Measurements from ENCODE around the gene TUBA4A. TPM values are rescaled to one million over a fixed set of nuclear protein-coding genes. Genes with fewer than 3 reads are reported as not detected.

The TUBA4A gene
- total RNA-seq, 1 donor from 2014 or later: 45.4 TPM

DNA sequence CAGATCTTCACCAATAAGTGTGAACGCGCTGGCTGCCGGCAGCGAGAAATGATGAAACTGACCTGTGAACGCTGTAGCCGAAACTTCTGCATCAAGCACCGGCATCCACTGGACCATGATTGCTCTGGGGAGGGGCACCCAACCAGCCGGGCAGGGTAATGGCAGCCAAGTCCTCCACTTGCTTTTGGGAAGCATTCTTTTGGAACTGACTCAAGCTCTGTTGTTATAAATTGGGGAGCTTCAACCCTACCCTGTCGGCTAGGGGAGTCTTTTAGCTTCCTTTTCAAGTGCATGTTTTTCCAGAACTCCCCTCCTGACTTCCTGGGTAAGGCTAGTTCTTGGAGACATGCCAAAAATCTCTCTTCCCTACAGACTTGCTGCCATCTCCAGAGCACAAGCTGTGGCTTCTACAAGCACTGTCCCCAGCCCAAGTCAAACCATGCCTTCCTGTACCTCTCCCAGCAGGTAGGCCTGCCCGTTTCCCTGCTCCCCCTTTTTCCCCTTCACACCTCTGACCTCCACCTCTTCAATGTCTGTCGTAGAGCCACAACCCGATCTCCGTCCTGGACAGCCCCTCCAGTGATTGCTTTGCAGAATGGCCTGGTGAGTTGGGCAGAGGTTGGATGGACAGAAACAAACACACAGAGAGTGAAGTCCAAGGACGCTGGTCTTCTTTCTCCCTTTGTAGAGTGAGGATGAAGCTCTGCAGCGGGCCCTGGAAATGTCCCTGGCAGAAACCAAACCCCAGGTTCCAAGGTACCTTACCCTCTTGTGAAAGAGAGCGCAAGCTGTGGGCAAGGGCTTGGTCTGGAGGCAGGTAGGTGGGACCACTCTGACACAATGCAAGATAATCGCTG, 45.6 kb downstream of the TUBA4A start:
- H3K27ac ChIP-seq: peak overlapping the region; percentile 90
- intact Hi-C loops (cut with DNase I): no loop called here
- DNase-seq (no peak), ATAC-seq (no peak)
- TF ChIP-seq, protein P1, sequence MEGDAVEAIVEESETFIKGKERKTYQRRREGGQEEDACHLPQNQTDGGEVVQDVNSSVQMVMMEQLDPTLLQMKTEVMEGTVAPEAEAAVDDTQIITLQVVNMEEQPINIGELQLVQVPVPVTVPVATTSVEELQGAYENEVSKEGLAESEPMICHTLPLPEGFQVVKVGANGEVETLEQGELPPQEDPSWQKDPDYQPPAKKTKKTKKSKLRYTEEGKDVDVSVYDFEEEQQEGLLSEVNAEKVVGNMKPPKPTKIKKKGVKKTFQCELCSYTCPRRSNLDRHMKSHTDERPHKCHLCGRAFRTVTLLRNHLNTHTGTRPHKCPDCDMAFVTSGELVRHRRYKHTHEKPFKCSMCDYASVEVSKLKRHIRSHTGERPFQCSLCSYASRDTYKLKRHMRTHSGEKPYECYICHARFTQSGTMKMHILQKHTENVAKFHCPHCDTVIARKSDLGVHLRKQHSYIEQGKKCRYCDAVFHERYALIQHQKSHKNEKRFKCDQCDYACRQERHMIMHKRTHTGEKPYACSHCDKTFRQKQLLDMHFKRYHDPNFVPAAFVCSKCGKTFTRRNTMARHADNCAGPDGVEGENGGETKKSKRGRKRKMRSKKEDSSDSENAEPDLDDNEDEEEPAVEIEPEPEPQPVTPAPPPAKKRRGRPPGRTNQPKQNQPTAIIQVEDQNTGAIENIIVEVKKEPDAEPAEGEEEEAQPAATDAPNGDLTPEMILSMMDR (IDR thresholded peaks at IDR 0.05): no peak
- H3K4me3 ChIP-seq: peak overlapping the region; percentile 73
- H3K9me3 ChIP-seq: no peaks in the 10 kb centered on the region
- H3K4me1 ChIP-seq: peaks cover 18% of the 10 kb centered on the region
- peaks cover 34% of the 10 kb centered on the region for H3K36me3 ChIP-seq
- H3K27me3 ChIP-seq: no peaks in the 10 kb centered on the region

DNA sequence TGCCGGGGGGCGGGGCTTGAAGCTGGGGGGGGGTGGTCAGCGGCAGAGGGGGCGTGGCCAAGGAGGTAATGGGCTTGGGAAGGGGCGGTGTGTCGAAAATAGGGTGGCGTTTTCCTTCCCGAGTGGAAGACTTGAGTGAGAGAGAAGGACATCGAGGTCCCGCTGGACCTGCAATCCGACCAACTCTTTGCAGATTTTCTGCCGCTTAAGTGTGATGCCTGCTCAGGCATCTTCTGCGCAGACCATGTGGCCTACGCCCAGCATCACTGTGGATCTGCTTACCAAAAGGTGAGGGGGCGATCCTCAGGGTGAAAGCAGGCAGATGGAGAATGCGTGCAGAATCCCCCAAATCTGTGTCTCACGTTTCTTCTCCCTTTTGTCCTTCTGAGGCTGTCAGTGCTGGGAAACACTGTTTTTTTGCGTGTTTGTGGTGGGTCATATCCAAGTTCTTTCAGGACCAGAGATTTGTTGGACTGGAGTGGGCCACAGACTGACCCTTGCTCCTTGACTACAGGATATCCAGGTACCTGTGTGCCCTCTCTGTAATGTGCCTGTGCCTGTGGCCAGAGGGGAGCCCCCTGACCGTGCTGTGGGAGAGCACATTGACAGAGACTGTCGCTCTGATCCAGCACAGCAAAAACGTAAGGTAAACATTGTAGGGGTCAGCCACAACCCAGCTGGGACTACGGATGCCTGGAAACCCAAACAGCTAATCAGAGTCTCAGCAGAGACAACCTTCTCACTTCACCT, 46.4 kb downstream of the TUBA4A start:
- ATAC-seq (no peak), DNase-seq (no peak)
- intact Hi-C loops (cut with DNase I): no loop called here
- peak overlapping the region; percentile 90 for H3K27ac ChIP-seq
- H3K27me3 ChIP-seq: no peaks in the 10 kb centered on the region
- H3K4me1 ChIP-seq: peaks cover 18% of the 10 kb centered on the region
- H3K4me3 ChIP-seq: peak overlapping the region; percentile 73
- peaks cover 26% of the 10 kb centered on the region for H3K36me3 ChIP-seq
- no peaks in the 10 kb centered on the region for H3K9me3 ChIP-seq
- TF ChIP-seq, protein P1 (IDR thresholded peaks at IDR 0.05): no peak

DNA sequence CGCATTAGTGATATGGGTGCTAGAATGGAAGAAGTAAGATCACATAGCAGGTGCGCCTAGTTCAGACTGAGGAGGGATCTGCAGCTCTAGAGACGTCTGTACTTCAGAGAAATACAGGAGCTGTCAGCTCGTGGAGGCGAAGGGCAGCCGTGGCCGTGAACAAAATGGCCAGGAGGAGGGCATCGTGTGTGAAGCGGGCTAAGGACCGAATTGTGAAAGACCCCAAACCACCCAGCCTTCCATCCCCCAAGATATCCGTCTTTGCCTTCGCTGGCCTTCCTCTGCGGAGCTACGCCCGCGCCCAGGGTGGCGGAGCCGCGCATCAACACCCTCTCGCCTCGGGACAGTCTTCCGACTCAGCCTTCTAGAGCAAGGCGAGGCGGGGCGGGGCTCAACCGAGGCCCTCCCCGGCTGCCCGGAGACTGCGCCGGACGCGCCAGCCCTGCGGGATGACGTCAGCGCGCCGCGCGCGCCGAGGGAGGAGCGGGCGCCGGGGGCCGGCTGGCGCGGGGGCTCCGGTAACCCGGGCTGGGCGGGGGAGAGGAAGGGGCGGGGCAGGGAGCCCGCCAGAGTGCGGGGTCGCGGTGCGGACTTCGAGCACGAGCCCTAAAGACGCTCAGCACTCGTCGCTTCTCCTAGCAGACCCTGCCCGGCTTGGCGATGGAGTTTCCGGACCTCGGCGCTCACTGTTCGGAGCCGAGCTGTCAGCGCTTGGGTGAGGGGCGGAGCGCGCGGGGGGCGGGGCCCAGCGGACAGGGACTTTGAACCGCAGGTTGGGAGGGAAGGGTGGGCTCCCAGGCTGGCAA, 47.2 kb downstream of the TUBA4A start, which contains the start of gene ZFAND2B:
Gene ZFAND2B (plus strand): TSS at position 455 of the 806 bp plus-strand sequence. CDS start 206 bp downstream, at position 661.
- Histone ChIP-seq H3K9me3 (no peaks in the 10 kb centered on the region), H3K27ac (peak within 1 kb of the TSS; percentile 90), H3K27me3 (no peaks in the 10 kb centered on the region), H3K4me3 (peak within 1 kb of the TSS; percentile 73), H3K4me1 (peaks cover 18% of the 10 kb centered on the region), H3K36me3 (peaks cover 26% of the 10 kb centered on the region)
- intact Hi-C loops (cut with DNase I): no loop called here
- DNase-seq (peak; percentile 98), ATAC-seq (peak; percentile 98)
- TF ChIP-seq, protein P1 (IDR thresholded peaks at IDR 0.05): peak; percentile 16

DNA sequence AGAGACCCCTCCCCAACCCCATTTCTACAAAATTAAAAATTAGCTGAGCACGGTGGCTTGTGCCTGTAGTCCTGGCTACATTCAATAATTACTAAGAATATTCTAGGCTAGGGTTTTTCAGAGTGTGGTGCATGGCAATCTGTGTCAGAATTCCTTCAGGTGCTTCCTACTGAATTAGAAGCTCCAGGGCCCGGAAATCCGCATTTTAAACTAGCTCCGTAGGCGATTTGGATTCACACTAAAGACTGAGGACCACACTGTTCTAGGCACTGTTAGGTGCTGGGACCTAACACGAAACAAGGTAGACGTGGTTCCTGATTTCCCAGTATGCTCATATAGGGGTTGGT, 47.8 kb downstream of the TUBA4A start:
- DNase-seq: no peak
- intact Hi-C loops (cut with DNase I): no loop called here
- Histone ChIP-seq H3K9me3 (no peaks in the 10 kb centered on the region), H3K4me3 (peak overlapping the region; percentile 73), H3K36me3 (peaks cover 26% of the 10 kb centered on the region), H3K27ac (peak overlapping the region; percentile 90), H3K27me3 (no peaks in the 10 kb centered on the region), H3K4me1 (peaks cover 18% of the 10 kb centered on the region)
- no peak for ATAC-seq
- TF ChIP-seq, protein P1 (IDR thresholded peaks at IDR 0.05): no peak

DNA sequence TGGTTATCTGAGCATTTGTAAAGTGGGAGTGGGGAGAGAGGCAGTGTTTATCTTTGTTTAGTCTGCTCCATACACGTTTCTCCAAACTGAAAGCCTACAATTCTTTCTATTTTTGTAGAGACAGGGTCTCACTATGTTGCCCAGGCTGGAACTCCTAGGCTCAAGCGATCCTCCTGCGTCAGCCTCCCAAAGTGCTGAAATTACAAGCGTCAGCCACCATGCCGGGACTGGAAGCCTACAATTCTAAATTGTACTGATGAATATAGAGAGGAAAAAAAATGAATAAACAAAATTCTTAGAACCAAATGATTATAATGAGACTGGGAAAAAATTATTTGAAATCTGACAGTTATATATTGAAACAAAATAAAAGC, 48.6 kb downstream of the TUBA4A start:
- intact Hi-C loops (cut with DNase I): no loop called here
- no peak for ATAC-seq
- no peak for DNase-seq
- Histone ChIP-seq H3K9me3 (no peaks in the 10 kb centered on the region), H3K36me3 (peaks cover 18% of the 10 kb centered on the region), H3K4me1 (peaks cover 18% of the 10 kb centered on the region), H3K27ac (no peak overlapping the region), H3K27me3 (no peaks in the 10 kb centered on the region), H3K4me3 (no peak overlapping the region)
- TF ChIP-seq, protein P1 (IDR thresholded peaks at IDR 0.05): no peak

All from upper lobe of right lung (tissue), 1 donor.